ENCODE data around the gene OSBPL5. TPM values are rescaled to one million over a fixed set of nuclear protein-coding genes. Genes with fewer than 3 reads are reported as not detected.

The OSBPL5 gene
- total RNA-seq, 1 experiment from 2014 or later: 28.4 TPM

DNA sequence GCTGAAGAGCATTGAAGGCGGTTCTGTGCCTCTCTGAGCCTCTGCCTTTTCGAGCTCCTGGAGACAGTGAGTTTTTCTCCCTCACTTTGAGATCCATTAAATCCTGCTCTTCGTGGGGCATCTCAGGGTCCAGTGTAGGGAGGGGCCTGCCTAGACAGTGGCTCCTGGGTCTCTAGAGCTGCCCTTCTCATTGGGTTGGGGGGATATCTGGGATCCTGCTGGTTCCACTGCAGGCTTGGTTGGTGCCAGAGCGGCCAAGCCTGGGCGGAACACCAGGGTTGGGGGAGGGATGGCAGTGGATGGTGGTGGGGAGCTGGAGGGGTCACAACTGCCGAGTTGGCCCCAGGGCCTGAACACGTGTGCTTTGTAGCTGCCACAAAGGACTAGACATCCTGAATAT lies 55.7 kb downstream of the OSBPL5 start:
- no peak for TF ChIP-seq EZH2 (IDR thresholded peaks at IDR 0.05; ENCODE audit: borderline replicate concordance, low read depth, low read length, poor library complexity, severe bottlenecking)
- TF ChIP-seq, protein P1, sequence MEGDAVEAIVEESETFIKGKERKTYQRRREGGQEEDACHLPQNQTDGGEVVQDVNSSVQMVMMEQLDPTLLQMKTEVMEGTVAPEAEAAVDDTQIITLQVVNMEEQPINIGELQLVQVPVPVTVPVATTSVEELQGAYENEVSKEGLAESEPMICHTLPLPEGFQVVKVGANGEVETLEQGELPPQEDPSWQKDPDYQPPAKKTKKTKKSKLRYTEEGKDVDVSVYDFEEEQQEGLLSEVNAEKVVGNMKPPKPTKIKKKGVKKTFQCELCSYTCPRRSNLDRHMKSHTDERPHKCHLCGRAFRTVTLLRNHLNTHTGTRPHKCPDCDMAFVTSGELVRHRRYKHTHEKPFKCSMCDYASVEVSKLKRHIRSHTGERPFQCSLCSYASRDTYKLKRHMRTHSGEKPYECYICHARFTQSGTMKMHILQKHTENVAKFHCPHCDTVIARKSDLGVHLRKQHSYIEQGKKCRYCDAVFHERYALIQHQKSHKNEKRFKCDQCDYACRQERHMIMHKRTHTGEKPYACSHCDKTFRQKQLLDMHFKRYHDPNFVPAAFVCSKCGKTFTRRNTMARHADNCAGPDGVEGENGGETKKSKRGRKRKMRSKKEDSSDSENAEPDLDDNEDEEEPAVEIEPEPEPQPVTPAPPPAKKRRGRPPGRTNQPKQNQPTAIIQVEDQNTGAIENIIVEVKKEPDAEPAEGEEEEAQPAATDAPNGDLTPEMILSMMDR (conservative IDR thresholded peaks at IDR 0.05; ENCODE audit: low read depth, low read length): no peak
- intact Hi-C loops (cut with micrococcal nuclease; ENCODE audit: unreplicated experiment): no loop called here
- CTCF ChIA-PET: no interaction called here
- no peak overlapping the region for H3K27ac ChIP-seq (ENCODE audit: low read depth, low read length, poor library complexity, severe bottlenecking)
- no peak overlapping the region for H3K4me3 ChIP-seq (ENCODE audit: low read depth, low read length, poor library complexity, severe bottlenecking)
- no peaks in the 10 kb centered on the region for H3K36me3 ChIP-seq (ENCODE audit: insufficient read depth, low read length, poor library complexity, severe bottlenecking)
- DNase-seq (ENCODE audit: low spot score): no peak
- POLR2A ChIA-PET (ENCODE audit: low non-redundant PET): no interaction called here
- no peaks in the 10 kb centered on the region for H3K27me3 ChIP-seq (replicated peaks; ENCODE audit: insufficient read depth, low read depth, low read length, poor library complexity)
- no peaks in the 10 kb centered on the region for H3K4me1 ChIP-seq (ENCODE audit: insufficient read depth, low read length, poor library complexity, severe bottlenecking)
- no TSS peak for BruUV-seq (replicated peaks)
- peaks cover 4% of the 10 kb centered on the region for H3K9me3 ChIP-seq (ENCODE audit: low read depth, low read length, poor library complexity, severe bottlenecking)

DNA sequence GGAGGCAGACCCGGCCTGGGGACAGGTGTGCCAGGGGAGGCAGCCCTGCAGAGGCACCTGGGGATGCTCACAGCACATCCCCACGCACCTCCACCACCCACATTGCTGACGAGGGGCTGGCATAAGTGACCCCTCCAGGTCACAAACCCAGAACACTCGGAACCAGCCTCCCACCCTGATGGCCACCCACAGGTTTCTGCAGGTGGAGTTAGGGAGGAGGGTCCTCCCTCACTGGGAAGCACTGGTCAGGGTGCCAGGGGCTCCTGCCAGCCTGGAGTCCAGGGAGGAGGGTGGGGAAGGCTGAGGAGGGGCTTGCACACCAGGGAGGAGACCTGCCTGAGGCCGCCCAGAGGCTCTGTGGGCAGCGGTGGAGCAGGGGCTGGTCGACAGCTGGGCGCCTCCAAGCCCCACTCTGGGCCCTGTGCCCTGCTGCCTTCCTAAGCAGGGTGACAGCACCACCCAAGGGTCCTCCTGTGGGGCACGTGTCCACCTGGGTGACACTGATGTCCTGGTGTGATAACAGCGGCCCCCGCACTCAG lies 56.9 kb downstream of the OSBPL5 start:
- no TSS peak for BruUV-seq (replicated peaks)
- ChIA-PET POLR2A (ENCODE audit: low non-redundant PET) (no interaction called here), CTCF (no interaction called here)
- H3K4me3 ChIP-seq (ENCODE audit: low read depth, low read length, poor library complexity, severe bottlenecking): no peak overlapping the region
- no peaks in the 10 kb centered on the region for H3K4me1 ChIP-seq (ENCODE audit: insufficient read depth, low read length, poor library complexity, severe bottlenecking)
- H3K36me3 ChIP-seq (ENCODE audit: insufficient read depth, low read length, poor library complexity, severe bottlenecking): no peaks in the 10 kb centered on the region
- intact Hi-C loops (cut with micrococcal nuclease; ENCODE audit: unreplicated experiment): no loop called here
- no peaks in the 10 kb centered on the region for H3K9me3 ChIP-seq (ENCODE audit: low read depth, low read length, poor library complexity, severe bottlenecking)
- TF ChIP-seq, protein P1 (conservative IDR thresholded peaks at IDR 0.05; ENCODE audit: low read depth, low read length): no peak
- no peak for TF ChIP-seq EZH2 (IDR thresholded peaks at IDR 0.05; ENCODE audit: borderline replicate concordance, low read depth, low read length, poor library complexity, severe bottlenecking)
- no peak overlapping the region for H3K27ac ChIP-seq (ENCODE audit: low read depth, low read length, poor library complexity, severe bottlenecking)
- no peak for DNase-seq (ENCODE audit: low spot score)
- H3K27me3 ChIP-seq (replicated peaks; ENCODE audit: insufficient read depth, low read depth, low read length, poor library complexity): no peaks in the 10 kb centered on the region

- BruUV-seq (replicated peaks): no TSS peak
- Histone ChIP-seq H3K4me3 (ENCODE audit: low read depth, low read length, poor library complexity, severe bottlenecking) (no peak overlapping the region), H3K27ac (ENCODE audit: low read depth, low read length, poor library complexity, severe bottlenecking) (no peak overlapping the region), H3K4me1 (ENCODE audit: insufficient read depth, low read length, poor library complexity, severe bottlenecking) (no peaks in the 10 kb centered on the region), H3K27me3 (replicated peaks; ENCODE audit: insufficient read depth, low read depth, low read length, poor library complexity) (no peaks in the 10 kb centered on the region), H3K9me3 (ENCODE audit: low read depth, low read length, poor library complexity, severe bottlenecking) (no peaks in the 10 kb centered on the region), H3K36me3 (ENCODE audit: insufficient read depth, low read length, poor library complexity, severe bottlenecking) (no peaks in the 10 kb centered on the region)
- intact Hi-C loops (cut with micrococcal nuclease; ENCODE audit: unreplicated experiment): no loop called here
- TF ChIP-seq EZH2 (IDR thresholded peaks at IDR 0.05; ENCODE audit: borderline replicate concordance, low read depth, low read length, poor library complexity, severe bottlenecking): no peak
- TF ChIP-seq, protein P1 (conservative IDR thresholded peaks at IDR 0.05; ENCODE audit: low read depth, low read length): no peak
- CTCF ChIA-PET: no interaction called here
- POLR2A ChIA-PET (ENCODE audit: low non-redundant PET): no interaction called here
- no peak for DNase-seq (ENCODE audit: low spot score)
These were observed 57.4 kb downstream of the OSBPL5 start for GRCh38 chr11:3107608-3108182.
